GM20000 (cell line): ENCODE results near the gene FAM200A.
"Not testable (repeated sequence)": the region's sequence is repeated elsewhere in the genome, so short reads cannot be mapped to it uniquely, and the experiment has no call there.

Experiments
- DNase-seq: peaks from one replicate; pipeline ENCODE4 v3.0.0; 2012; ENCODE audit warnings: low spot score
- TF ChIP-seq, protein P1 (sequence below): IDR thresholded peaks from 2 replicates; pipeline ENCODE4 v1.5.1; 2012; ENCODE audit warnings: mild to moderate bottlenecking, control low read depth; ENCODE audit errors: extremely low read depth, missing control alignments

FAM200A gene

DNA sequence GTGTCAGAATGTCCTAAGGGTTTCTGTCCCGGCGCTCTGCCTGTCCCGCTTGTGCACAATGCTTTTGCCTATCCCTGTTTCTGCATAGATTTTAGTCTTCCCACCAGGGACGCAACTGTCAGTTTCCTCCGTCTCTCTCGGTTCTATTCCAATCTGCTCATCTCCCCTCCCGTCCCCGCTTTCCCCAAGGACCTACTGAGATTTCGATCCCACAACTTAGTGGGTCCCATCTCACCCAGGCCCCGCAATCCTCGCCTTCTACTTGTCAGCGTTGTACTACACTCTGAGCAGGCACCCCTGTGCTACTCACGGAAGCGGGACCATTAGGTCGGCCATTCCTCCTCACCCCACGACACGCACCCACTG is 6.0 kb upstream of the FAM200A start:
- no peak for DNase-seq
- TF ChIP-seq, protein P1, sequence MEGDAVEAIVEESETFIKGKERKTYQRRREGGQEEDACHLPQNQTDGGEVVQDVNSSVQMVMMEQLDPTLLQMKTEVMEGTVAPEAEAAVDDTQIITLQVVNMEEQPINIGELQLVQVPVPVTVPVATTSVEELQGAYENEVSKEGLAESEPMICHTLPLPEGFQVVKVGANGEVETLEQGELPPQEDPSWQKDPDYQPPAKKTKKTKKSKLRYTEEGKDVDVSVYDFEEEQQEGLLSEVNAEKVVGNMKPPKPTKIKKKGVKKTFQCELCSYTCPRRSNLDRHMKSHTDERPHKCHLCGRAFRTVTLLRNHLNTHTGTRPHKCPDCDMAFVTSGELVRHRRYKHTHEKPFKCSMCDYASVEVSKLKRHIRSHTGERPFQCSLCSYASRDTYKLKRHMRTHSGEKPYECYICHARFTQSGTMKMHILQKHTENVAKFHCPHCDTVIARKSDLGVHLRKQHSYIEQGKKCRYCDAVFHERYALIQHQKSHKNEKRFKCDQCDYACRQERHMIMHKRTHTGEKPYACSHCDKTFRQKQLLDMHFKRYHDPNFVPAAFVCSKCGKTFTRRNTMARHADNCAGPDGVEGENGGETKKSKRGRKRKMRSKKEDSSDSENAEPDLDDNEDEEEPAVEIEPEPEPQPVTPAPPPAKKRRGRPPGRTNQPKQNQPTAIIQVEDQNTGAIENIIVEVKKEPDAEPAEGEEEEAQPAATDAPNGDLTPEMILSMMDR: no peak

DNA sequence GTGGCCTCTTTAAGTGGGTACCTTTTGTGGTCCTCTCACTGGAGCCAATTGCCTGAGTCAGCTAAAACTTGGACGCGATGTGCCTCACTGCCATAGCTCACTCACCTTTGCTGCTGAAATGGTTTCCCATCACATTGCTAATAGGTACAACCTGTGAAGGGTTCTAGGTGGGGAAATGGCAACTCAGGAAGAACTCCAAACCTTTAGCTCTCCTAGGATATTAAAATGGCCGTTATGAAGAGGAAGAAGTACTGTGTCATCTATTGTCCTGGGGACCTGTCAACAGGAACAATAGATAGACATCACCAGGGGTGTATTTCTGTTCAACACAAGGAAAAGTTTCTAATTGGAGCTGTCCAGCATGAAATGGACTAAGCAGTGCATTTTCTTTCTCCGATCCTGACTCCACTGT is 5.3 kb upstream of the FAM200A start:
- DNase-seq: no peak
- TF ChIP-seq, protein P1: no peak

DNA sequence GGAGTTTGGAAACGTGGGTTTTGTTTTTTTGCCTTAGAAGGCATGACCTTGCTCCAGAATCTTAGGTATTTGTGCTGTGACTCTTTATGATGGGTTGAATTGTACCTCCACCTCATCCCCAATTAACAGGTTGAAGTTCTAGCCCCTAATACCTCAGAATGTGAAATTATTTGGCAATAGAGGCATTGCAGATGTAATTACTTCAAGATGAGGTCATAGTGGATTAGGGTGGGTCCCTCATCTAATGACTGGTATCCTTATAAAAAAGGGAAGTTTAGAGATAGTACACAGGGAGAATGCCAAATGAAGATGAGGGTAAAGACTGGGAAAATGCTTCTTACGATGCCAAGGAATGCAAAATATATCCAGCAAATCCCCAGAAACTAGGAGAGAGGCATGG is 3.0 kb upstream of the FAM200A start:
- TF ChIP-seq, protein P1: no peak
- no peak for DNase-seq

DNA sequence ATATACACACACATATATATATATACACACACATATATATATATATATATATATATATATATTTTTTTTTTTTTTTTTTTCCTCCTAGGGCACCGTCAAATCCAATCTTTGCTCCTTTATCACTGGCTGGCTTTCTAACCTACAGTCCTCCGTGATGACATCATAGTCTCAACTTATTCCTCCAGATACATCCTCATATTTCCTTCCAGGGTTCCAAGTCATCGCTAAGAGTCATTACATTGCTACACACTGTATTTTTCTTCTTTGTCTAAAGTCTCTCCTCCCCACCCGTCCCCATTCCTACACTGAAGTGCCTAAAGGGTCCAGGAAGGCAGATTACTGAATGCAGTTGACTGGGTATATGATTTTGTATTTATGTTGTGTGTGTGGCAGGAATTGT is 1.1 kb upstream of the FAM200A start:
- no peak for DNase-seq
- TF ChIP-seq, protein P1: no peak

DNA sequence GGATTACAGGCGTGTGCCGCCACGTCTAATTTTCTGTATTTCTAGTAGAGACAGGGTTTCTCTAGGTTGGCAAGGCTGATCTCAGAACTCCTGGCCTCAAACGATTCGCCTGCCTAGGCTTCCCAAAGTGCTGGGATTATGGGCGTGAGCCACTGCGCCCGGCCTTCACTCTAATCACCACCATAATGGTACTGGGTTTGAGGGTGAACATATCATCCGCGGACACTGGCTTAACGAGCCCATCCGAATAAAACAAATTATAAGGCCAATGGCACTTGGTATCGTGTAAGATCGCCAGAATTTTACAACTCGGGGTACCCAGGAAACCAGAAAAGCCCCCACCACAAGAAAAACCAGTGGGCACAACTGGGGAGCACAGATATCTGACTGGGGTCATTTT is 580 bp downstream of the FAM200A start:
- no peak for DNase-seq
- TF ChIP-seq, protein P1: no peak

GRCh38 chr7:99549545-99549944 is 2.4 kb downstream of the FAM200A start:
- DNase-seq: not testable (repeated sequence)

DNA sequence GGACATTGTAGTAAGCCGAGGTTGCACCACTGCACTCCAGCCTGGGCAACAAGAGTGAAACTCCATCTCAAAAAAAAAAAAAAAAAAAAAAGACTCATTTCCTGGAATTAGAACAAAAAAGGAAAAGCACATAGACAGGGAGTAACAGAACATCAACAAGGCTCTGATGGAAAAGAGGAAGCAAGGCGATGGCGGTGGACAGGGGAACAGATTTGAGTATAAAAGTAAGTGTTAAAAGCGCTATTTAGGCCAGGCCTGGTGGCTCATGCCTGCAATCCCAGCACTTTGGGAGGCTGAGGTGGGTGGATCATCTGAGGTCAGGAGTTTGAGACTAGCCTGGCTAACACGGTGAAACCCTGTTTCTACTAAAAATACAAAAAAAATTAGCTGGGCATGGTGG is 6.6 kb downstream of the FAM200A start:
- not testable (repeated sequence) for DNase-seq

DNA sequence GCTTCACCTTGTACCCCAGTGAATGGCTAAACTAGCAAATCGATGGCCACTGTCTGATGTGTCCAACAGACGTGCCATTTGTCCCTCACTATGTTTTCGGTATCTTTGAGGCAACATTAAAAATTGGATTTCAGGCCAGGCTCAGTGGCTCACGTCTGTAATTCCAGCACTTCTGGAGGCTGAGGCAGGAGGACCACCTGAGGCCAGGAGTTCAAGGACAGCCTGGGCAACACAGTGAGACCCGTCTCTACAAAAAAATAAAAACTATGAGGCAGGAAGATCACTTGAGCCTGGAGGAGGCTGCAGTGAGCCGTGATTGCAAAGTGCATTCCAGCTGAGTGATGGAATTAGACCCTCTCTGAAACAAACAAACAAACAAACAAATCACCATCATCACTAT is 8.0 kb downstream of the FAM200A start:
- DNase-seq: no peak
- TF ChIP-seq, protein P1: no peak

DNA sequence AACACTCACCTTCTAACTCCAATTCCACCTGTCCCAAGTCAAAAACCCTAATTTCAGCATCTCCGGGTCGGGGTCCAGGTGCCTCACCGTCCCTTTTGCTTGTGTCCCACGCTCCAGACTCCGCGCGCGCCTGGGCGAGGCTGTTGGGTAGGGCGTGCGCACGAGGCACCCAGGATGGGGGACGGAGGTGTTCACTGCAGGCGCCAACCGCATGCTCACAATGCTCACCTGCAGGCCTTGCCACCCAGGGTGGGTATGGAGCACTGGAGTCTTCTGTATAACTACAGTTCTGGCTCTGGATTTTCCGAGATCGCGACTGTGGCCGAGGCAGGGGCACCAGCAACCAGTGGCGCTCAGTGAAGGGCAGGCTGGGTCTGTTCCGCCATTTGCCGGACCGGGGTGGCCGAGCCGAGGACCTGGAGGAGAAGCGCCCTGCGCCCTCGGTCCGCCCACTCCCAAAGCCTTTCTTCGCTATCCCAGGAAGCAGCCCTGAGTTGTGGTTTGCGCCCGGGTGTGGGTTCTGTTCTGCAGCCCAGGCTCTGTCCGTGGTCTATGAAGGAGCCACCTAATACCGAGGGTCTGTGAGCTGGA is 8.7 kb downstream of the FAM200A start:
- TF ChIP-seq, protein P1: no peak
- no peak for DNase-seq
